GM21526 (cell line): Measurements from ENCODE around the gene KCND3.
"Not testable (repeated sequence)": the region's sequence is repeated elsewhere in the genome, so short reads cannot be mapped to it uniquely, and the experiment has no call there.

ENCODE experiments used
- ATAC-seq: cut with Tn5 transposase; IDR thresholded peaks from one replicate; pipeline ENCODE4 v1.9.1; 2021; ENCODE audit warnings: moderate library complexity; ENCODE audit not compliant: unreplicated experiment, low FRiP score

KCND3 gene

DNA sequence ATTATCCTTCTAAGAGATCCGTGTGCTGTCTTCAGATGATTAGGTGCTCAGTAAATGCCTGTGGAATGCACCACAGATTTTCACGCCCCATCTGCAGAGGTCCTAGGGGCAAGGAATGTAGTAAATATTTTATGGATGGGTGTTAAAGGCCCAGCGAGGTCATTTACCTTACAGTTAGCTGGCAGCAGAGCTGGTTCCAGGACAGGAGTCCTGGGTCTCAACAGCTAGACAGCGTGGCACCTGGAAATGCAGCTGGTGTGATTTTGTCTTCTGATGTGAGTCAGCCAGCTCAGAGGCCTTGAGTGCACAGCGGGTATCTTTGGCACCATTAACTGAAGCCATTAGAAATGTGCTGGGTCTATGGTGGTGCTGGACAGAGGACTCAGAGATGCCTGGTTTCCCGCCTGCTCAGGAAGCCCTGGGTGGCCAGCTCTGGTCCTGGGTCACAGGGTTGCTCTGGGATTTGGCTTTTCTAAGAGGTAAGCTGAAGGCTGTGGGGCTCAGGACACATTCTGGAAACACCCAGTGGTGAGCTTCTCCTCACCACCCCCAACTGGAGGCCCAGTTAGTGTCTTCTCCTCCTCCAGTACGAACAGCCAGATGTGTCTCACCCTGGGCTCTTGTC is 168.2 kb downstream of the KCND3 start:
- ATAC-seq = no peak

DNA sequence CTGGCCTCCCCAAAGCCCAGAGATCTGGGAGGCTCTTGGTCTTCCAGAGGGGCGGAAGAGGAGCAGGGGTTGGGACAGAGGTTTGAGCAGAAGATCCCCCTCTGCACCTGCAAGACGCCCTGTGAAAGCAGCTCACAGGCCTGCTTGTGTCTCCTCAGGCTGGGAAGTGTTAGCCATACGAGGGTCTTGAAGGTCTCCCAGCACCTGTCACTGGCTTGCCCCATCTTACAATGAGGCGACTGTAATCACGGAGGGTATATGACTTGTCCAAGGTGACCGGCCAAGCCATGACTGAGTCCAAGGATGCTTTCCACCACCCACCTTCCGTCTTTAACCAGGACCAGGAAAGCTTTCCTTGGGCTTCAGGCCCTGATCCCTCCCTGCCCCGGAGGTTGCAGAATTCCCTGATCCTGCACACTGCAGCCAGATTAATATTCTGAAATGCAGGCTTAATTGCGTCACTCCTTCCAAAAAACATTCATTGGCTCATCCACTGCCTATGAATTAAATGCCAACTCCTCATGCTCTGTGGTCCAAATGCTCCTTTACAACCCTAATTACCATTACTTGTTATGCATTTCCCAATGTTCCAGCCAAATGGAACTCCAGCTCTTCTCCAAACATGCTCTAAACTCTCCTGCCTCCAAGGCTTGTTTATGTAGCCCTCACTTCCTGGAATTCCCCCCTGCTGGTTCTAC is 169.8 kb downstream of the KCND3 start:
- ATAC-seq = no peak

DNA sequence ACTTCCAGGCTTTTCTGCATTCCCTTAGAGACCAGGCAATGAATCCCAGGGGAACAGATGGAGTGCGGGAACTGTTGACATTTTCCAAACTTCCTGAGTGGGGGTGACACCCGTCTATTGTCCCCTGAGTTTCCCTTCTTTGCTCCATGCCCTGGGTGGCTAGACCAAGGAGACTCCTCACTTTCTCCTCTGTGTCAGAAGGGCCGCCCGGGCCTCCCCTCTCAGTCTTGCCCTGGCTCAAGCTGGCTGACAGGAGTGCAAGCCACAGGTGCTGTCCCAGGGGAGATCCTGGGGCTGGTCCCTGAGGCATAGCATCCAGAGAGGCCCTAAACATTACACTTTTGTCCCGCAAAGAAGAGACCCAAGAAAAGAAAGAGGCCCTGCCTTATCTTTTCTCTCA is 170.9 kb downstream of the KCND3 start:
- ATAC-seq = no peak

DNA sequence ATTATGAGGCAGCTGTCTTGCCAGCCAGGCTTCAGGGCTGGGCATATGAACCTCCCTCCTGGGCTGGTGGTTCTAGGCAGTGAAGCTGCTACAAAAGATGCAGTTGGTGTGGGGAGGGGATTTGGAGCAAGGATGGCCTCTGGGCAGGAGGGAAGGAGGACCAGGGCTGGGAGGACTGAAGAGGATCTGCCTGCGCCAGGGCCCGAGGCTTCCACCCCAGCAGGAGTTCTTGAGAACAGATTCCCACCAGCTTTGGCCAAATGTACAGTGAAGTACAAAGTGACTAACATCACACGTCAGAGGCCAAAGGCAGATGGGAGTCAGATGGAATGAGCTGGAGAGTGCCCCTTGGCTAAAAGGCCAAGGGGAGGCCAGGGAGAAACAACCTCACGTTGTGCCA is 171.4 kb downstream of the KCND3 start:
- no peak for ATAC-seq

DNA sequence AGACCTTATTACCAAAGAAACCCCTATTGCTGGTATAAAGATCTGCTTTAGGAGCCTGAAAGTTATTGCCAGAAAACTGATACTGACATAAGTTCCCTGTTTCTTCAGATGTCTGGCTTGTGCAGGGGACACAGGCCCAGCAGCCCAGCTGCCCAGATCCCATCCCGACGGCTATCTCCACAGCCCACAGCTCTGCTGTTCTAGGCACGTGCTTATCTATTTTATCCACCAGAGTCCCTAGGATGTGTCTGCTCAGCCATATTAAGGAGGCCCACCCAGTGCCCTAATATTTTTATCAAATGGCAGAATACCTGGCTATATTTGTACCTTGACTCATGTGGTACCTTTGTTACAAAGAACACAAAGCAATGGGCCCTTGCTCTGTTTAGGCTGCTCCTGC is 174.8 kb downstream of the KCND3 start:
- no peak for ATAC-seq

DNA sequence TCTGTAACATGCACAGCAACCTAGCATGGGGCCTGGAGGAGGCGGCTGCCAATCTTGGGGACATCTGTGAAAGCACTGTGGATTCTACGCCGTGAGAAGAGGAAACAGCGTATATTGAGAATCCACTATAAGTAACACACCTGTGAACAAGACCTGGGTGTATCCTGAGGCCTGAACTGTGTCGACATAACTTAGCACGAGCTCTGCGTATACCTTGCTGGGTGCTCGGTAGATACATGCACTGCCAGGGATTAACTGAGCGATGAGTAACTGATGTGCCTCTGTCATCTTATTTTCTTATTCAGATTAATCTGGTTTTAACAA is 175.2 kb downstream of the KCND3 start:
- no peak for ATAC-seq

DNA sequence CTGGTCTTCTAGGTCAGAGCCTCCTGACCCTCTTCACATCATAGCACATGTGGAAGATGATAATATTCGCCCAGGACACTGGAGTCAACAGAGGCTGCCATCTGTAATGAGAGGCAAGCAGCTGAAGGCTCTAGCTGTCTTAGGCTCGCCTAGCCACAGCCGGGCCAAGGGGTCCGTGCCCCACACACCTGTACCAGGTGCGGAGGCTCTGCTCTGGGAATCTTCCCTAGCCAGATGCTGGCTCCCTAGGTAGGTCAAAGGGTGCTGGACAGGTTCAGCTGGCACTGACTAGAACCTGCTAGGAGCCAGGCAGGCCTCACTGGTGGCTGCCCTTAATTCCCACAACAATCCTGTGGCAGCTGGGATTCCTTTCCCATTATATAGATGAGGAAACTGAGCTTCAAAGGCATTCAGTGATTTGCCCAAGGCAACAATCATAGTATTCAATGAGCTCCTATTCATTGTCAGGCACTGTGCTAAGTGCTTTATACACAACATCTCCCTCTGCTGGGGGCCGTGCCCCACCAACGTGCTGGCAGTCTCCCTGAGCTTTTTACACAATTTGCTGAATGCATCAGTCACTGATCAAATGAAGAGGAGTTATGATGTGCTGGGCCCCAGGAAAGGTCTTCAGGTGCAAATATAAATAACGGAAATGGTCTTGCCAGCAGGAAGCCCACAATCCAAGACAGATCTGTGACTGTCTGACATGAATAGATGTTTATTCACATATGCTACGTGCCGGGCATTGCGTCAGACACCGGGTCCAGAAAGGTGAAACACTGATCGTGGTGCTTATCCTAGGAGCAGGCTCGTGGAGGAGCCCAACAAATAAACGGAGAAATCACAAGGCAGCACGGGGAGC is 175.8 kb downstream of the KCND3 start:
- ATAC-seq = no peak

DNA sequence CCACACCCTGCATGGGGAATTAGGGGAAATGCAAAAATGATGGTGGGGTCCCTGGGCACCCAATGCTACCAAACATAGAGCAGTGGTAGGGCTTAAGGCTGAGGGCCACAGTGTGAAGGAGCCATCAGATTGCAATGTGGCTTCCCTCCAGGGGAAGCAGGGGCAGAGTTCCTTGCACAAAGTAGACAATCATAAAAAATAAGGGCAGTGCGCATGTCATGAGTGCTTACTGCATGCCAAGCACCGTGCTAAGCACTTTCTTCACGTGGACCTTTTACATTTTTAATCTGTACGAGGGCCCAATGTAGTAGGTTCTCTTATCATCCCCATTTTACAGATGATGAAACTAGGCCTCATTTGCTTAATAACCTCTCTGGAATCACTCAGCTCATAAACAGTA is 177.2 kb downstream of the KCND3 start:
- no peak for ATAC-seq

DNA sequence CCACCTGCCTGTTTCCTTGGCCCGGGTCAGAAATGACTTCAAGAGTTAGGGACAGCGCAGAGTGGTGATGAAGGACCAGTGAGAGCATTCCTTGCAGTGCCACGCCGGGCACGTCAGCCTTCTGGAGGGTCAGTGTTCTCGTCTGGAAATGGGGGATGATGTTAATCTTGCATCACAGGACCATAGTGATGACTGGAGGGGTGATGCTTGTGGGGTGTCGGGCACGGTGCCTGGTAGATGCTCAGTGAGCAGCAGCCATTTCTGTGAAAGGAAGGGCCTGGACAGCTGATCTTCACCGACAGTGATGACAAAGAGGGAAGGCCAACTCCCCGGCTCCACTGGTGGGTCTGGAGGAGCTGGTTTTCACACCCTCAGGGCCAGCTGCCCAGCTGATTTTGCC is 177.6 kb downstream of the KCND3 start:
- no peak for ATAC-seq

DNA sequence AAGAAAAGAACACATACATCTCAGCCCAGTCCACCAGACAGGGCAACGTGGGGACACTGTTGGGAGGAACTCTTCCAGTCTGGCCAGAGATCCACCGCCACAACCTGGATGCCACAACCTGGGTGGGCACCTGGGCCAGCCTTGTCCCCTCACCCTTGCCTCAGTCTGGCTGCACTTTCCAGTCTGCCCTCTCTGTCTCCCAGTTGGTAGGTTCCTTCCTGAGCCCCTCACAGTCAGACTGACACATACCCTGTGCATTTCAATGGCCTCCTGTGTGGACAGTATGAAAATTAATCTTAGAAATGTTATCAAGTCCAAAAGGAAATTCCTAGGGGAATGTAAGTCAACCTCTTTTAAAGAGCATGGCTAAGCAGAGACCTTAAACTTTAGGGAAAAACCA is 184.2 kb downstream of the KCND3 start:
- ATAC-seq = no peak

DNA sequence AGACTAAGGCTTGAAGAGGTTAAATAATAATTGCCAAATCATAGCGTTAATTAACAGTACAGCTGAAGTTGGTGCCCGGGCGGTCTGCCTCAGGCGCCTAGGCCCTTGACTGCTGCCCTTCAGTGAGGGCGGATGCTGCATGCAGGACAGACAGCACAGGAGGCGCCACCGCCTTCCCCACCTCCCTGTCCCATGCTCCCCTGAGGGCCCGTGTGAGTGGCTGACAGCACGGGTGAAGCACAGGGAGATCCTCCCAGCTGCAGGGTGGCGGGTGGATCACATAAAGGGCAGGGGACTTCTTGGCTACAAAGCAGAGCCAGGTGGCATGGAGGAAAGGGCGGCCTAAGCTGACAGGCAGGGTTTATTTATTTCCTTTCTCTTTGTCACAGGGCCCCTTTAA is 184.7 kb downstream of the KCND3 start:
- no peak for ATAC-seq

DNA sequence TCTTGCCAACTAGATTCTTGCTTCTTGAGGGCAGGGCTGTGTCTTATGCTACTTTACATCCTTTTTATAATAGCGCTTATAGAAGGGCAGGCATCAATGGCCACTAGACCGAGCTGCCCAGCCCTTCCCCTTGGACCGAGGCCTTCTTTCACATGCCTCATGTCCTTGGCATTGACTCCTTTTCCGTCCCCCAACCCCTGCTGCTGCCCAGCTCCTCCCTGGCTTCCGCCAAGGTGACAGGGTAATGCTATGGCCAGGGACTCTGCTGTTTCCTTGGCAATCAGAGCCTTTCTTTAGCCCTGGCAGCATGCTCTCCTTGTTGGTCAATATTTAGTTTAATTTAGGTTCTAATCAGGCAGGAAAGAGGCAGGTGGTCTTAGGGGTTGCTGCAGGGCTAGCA is 185.5 kb downstream of the KCND3 start:
- no peak for ATAC-seq

DNA sequence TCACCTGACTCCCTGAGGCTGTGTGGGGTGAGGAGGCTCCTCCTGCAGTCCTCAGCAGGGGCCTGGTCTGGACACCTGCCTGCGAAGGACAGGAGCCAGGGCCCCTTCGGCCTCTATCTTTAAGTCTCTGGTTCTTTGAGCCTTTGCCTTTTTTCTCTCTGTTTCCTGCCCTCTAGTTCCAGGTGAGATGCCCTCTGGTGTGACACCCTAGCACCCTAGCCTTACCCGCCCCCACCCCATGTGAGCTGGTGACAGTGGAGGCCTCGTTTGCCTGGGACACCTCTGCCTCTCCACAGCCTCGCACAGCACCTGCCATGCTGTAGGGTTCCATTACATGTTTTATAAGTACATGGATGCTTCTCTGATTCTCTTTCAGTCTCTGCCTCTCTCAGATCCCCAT is 186.5 kb downstream of the KCND3 start:
- no peak for ATAC-seq

DNA sequence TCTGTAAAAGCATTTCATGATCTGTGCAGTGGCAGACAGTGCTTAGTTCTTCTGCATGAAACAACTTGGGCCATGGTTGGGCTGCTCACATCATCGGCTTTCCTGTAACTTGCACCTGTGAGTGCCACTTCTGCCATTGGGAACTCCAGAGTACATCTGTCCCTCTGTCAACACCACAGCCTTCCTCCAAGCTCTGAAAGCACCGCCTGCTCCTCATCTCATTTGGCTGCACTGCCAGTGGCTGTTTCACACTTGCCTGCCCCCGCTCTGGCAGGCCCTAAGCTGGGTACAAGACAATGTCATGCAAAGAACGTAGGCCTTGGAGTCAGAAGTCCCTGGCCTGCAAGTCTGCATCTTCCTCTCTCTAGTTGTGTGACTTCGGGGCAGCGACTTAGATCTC is 187.4 kb downstream of the KCND3 start:
- ATAC-seq = no peak

DNA sequence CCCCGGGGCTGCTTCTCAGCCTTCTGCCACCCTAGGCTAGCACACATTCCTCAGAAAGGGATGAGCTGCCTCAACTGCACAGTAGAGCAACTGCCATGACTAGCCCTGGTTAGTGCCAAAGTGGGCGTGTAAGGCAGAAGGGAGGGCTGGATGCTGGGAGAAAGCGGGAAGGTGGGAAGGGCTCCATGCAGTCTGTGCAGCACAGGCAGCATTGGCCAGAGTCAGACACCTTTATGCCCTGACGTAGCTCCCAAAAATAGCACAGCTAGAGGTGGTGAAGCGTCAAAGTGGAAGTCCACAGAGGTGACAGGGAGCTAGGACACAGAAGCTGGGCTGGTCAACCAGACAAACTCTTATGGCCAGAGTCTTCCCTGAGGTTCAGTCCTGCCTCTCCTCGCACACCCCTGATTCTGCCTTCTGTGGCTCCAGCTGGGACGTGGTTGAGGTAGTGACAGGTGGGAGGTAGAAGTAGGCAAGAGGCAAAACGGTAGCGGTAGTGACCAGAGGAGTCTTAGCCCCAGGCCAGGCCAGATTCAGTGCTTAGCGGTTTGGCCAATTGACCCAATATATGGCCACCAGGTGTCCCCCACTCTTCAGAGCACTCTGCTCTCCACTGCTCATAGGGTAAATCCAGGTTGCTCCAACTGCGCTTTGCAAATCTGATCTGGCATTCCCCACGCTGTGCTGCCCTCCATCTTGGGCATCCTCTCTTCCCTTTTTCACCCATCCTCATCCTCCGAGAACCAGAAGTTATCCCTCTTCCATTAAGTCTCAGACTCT is 188.2 kb downstream of the KCND3 start:
- ATAC-seq = no peak

DNA sequence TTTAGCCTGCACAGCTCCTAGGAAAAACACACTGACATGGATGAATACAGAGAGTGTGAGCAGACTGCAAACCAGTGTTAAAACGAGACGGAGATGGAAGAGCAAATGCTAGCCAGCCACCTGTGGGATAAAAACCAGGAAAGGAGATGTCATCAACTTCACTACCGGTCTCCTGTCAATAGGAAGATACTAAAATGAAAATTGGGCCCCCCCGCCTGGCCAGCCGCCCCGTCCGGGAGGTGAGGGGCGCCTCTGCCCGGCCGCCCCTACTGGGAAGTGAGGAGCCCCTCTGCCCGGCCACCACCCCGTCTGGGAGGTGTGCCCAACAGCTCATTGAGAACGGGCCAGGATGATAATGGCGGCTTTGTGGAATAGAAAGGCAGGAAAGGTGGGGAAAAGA is 189.7 kb downstream of the KCND3 start:
- ATAC-seq = not testable (repeated sequence)

DNA sequence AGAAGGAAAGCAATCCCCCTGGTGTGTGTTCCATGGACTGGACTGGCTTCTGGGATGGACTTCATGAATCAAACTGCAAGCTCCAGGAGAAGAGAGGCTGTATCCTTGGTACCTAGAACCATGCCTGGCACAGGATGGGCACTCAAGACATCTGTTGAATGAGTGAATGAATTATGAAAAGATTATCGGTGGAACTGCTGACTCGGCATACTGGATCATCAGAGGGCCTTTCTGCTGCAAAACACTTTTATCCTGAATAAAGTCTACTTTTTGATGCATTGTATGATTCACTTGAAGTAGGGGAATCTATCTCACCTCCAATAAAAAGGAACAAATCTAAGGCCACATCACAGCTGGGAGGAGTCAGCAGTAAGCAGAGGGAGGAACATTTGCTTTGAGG is 190.9 kb downstream of the KCND3 start:
- no peak for ATAC-seq

DNA sequence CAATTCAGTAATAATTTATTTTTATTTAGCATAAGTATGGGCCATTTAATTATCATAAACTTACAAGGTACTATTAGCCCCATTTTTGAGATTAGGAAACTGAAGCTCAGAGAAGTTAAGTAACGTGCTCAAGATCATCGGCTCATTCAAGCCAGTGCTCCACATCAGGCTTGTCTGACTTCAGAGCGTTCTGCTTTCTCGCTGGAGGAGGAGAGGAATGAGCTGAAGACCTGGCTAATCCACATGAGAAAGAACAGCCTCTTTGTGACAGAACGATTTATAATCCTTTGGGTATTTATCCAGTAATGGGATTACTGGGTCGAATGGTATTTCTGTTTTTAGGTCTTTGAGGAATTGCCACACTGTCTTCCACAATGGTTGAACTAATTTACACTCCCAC is 194.1 kb downstream of the KCND3 start:
- no peak for ATAC-seq

DNA sequence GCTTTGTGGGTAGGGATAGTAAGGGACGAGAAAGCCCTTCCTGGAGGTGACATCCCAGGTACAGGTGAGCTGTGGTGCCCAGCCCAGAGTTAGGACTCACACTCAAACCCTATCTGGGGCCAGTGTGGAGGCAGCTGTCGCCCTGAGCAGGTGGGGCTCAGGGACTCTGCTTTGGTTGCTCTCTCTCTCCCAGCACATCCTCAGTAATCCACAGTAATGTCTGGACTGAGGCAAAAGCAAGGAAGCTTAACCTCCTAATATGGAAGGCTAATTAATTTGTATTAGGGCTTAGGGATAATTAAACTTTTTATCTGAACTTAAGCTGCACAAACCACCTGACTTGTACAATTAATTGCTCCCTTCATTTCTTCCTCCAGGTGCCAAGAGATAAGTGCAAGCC is 195.5 kb downstream of the KCND3 start:
- ATAC-seq = no peak

DNA sequence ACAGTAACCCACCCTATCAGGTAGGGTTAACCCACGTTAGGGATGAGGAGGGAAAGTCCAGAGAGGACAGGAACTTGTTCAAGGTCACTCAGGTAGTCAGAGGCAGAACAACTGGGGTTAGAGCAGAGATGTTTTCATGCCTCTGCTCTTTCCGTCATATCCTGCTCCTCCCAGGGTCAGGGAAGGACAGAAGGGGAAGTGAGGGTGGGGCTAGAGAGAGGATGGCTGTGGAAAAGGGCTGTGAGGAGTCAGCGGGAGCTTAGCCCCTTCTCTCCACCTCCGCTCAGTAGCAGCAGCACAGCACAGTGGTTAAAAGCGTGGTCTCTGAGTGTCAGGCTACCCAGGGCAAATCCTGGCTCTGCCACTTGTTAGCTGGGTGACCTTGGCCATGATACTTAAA is 197.2 kb downstream of the KCND3 start:
- ATAC-seq = no peak

DNA sequence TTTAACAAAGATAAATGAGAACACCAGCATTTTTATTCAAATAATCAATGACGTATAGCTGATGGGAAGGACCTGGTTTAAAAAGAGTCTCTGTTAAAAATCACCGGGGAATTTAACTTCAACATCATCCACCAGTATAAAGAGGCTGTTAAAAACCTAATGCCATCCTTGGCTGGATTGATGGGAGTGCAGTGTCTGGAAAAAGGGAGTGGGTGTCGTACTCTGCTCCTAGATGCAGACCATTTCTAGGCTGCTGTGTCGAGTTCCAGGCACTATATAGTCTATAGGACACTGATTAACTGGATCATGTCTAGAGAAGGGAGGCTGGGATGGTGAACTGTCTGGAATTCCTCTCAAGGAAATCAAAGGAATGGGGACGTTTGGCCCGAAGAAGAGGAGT is 197.7 kb downstream of the KCND3 start:
- no peak for ATAC-seq
